Colonic mucosa (tissue), 4 donors: ENCODE measurements around the gene FGGY. TPM values are rescaled to one million over a fixed set of nuclear protein-coding genes. Genes with fewer than 3 reads are reported as not detected.

Experiments used
- DNase-seq: peaks from one replicate; pipeline ENCODE4 v3.0.0-alpha.2; 2020
- H3K27ac ChIP-seq: fragments of 200-600 bp; one replicate; pipeline ENCODE4 v1.8.0; 2021
- H3K27me3 ChIP-seq: fragments of 200-600 bp; one replicate; pipeline ENCODE4 v1.8.0; 2021
- H3K36me3 ChIP-seq: fragments of 200-600 bp; one replicate; pipeline ENCODE4 v1.8.0; 2021
- H3K4me1 ChIP-seq: fragments of 200-600 bp; one replicate; pipeline ENCODE4 v1.8.0; 2021; ENCODE audit warnings: mild to moderate bottlenecking
- H3K4me3 ChIP-seq: fragments of 200-600 bp; one replicate; pipeline ENCODE4 v1.8.0; 2021
- H3K9ac ChIP-seq, 2 donors: one replicate each; pipeline ENCODE4 v1.7.0; 2013; ENCODE audit warnings: control low read depth in 2 of 2, low read depth in 2 of 2, low read length in 2 of 2
- H3K9me3 ChIP-seq: fragments of 200-600 bp; one replicate; pipeline ENCODE4 v1.8.0; 2021
- CTCF ChIP-seq: fragments of 200-600 bp; IDR thresholded peaks from one replicate; pipeline ENCODE4 v1.8.0; 2022; ENCODE audit warnings: antibody characterized with exemption, mild to moderate bottlenecking
- intact Hi-C: fragments of 100-400 bp; cut with DNase I; formaldehyde crosslinking; loops from one replicate; pipeline ENCODE4 v1.14.1; 2022
- total RNA-seq, 2 donors: library from RNA; stranded (reverse); fragmentation: NEBNext Ultra II Directional in 1 of 2; extraction: Animal tissue kit (Norgen Biotek cat#: 25700) in 1 of 2; gene quantifications; one replicate each; pipeline ENCODE4 v1.2.1, GENCODE V29; 2021
- donor health status: healthy.
- donor health status: DM: no; HTN: no; CAD: no.
- donor health status: DM: no; HTN: no; CAD: no.

The FGGY gene
- total RNA-seq, 2 donors from 2014 or later: 12.5 to 19.5 TPM

GRCh38 chr1:59278780-59279354, 18.0 kb upstream of the FGGY start:
- Histone ChIP-seq H3K27me3 (no peaks in the 10 kb centered on the region), H3K36me3 (no peaks in the 10 kb centered on the region), H3K4me3 (no peak overlapping the region), H3K9ac (no peak overlapping the region), H3K4me1 (no peaks in the 10 kb centered on the region), H3K27ac (no peak overlapping the region), H3K9me3 (no peaks in the 10 kb centered on the region)
- no peak for DNase-seq
- intact Hi-C loops: no loop called here
- no peak for TF ChIP-seq CTCF

GRCh38 chr1:59279645-59280044, 17.2 kb upstream of the FGGY start:
- no peaks in the 10 kb centered on the region for H3K4me1 ChIP-seq
- no peak overlapping the region for H3K4me3 ChIP-seq
- H3K27me3 ChIP-seq: no peaks in the 10 kb centered on the region
- DNase-seq: no peak
- no peaks in the 10 kb centered on the region for H3K36me3 ChIP-seq
- no peak for TF ChIP-seq CTCF
- intact Hi-C loops: no loop called here
- H3K9me3 ChIP-seq: no peaks in the 10 kb centered on the region
- no peak overlapping the region for H3K9ac ChIP-seq
- no peak overlapping the region for H3K27ac ChIP-seq

GRCh38 chr1:59282951-59283350, 13.9 kb upstream of the FGGY start:
- no peak overlapping the region for H3K4me3 ChIP-seq
- H3K9me3 ChIP-seq: no peaks in the 10 kb centered on the region
- TF ChIP-seq CTCF: no peak
- intact Hi-C loops: no loop called here
- H3K4me1 ChIP-seq: no peaks in the 10 kb centered on the region
- H3K9ac ChIP-seq: no peak overlapping the region
- H3K36me3 ChIP-seq: no peaks in the 10 kb centered on the region
- no peak overlapping the region for H3K27ac ChIP-seq
- no peak for DNase-seq
- no peaks in the 10 kb centered on the region for H3K27me3 ChIP-seq

- H3K9me3 ChIP-seq: no peaks in the 10 kb centered on the region
- intact Hi-C loops: loop anchor here (5.0 kb wide), 1 partner anchor 543 kb away; no protein-coding TSS in a partner anchor
- no peaks in the 10 kb centered on the region for H3K36me3 ChIP-seq
- no peak overlapping the region for H3K4me3 ChIP-seq
- TF ChIP-seq CTCF: no peak
- DNase-seq: no peak
- H3K4me1 ChIP-seq: no peaks in the 10 kb centered on the region
- H3K27ac ChIP-seq: no peak overlapping the region
- H3K27me3 ChIP-seq: no peaks in the 10 kb centered on the region
- H3K9ac ChIP-seq: no peak overlapping the region
Measured at GRCh38 chr1:59285691-59286090, 11.2 kb upstream of the FGGY start.

- Histone ChIP-seq H3K4me3 (no peak overlapping the region), H3K27me3 (no peaks in the 10 kb centered on the region), H3K9me3 (no peaks in the 10 kb centered on the region), H3K36me3 (no peaks in the 10 kb centered on the region), H3K4me1 (no peaks in the 10 kb centered on the region), H3K9ac (no peak overlapping the region), H3K27ac (no peak overlapping the region)
- DNase-seq: no peak
- intact Hi-C loops: loop anchor here (5.0 kb wide), 1 partner anchor 546 kb away; no protein-coding TSS in a partner anchor
- no peak for TF ChIP-seq CTCF
Measured at GRCh38 chr1:59288046-59288445, 8.8 kb upstream of the FGGY start.
